ENCODE data around the gene RHCE.
"Not testable (repeated sequence)": the region's sequence is repeated elsewhere in the genome, so short reads cannot be mapped to it uniquely, and the experiment has no call there.

- TF ChIP-seq AFF4 (CRISPR knock-in tag; IDR thresholded peaks at IDR 0.05; ENCODE audit: borderline replicate concordance); CTCF (IDR thresholded peaks at IDR 0.05); SMAD3 (CRISPR knock-in tag; IDR thresholded peaks at IDR 0.05; ENCODE audit: borderline replicate concordance); RELA (CRISPR knock-in tag; IDR thresholded peaks at IDR 0.05; ENCODE audit: borderline replicate concordance); ATF2 (CRISPR knock-in tag; IDR thresholded peaks at IDR 0.05; ENCODE audit: borderline replicate concordance, low read depth); USF1 (CRISPR knock-in tag; IDR thresholded peaks at IDR 0.05); MXD4 (CRISPR knock-in tag; IDR thresholded peaks at IDR 0.05; ENCODE audit: borderline replicate concordance): not testable (repeated sequence)
These were observed 96.2 kb downstream of the RHCE start for GRCh38 chr1:25324407-25324806.
